Thymus (tissue), 11 donors: ENCODE data around the gene CTNNA2. TPM values are rescaled to one million over a fixed set of nuclear protein-coding genes. Genes with fewer than 3 reads are reported as not detected.

Source experiments
- DNase-seq, 9 donors: peaks; one replicate each; pipeline ENCODE4 v3.0.0-alpha.2; 2013; ENCODE audit warnings: low spot score in 9 of 9, low read depth in 6 of 9, missing footprints in 1 of 9
- H3K27ac ChIP-seq, 2 donors: one replicate each; pipeline ENCODE4 v1.5.1; 2013; ENCODE audit warnings: control low read depth in 1 of 2, low read depth in 1 of 2, low read length in 1 of 2, mild to moderate bottlenecking in 1 of 2, moderate library complexity in 1 of 2
- H3K27me3 ChIP-seq, 2 donors: one replicate each; pipeline ENCODE4 v1.5.1; 2013; ENCODE audit warnings: low read length in 1 of 2; ENCODE audit not compliant: control insufficient read depth in 2 of 2, insufficient read depth in 1 of 2
- H3K36me3 ChIP-seq, 2 donors: one replicate each; pipeline ENCODE4 v1.5.1; 2013; ENCODE audit warnings: low read length in 1 of 2, mild to moderate bottlenecking in 1 of 2, moderate library complexity in 1 of 2; ENCODE audit not compliant: control insufficient read depth in 2 of 2, insufficient read depth in 2 of 2
- H3K4me1 ChIP-seq, 2 donors: one replicate each; pipeline ENCODE4 v1.5.1; 2013; ENCODE audit warnings: low read length in 2 of 2; ENCODE audit not compliant: control insufficient read depth in 2 of 2, insufficient read depth in 2 of 2
- H3K4me3 ChIP-seq, 2 donors: one replicate each; pipeline ENCODE4 v1.5.1; 2013; ENCODE audit warnings: low read length in 2 of 2, control low read depth in 1 of 2, mild to moderate bottlenecking in 1 of 2
- H3K9me3 ChIP-seq, 2 donors: one replicate each; pipeline ENCODE4 v1.5.1; 2013; ENCODE audit warnings: low read length in 1 of 2, mild to moderate bottlenecking in 1 of 2; ENCODE audit not compliant: control insufficient read depth in 2 of 2, insufficient read depth in 1 of 2
- WGBS: extraction: QIAGEN DNeasy Blood & Tissue Kit; methylation state at CpG from one replicate; pipeline ENCODE4 v1.1.7; 2013; 5-methylcytosine and 5-hydroxymethylcytosine counted together
- polyA plus RNA-seq: library from polyadenylated mRNA; stranded (reverse); fragments of 200-250 nt; gene quantifications from one replicate; pipeline ENCODE4 v1.2.3, GENCODE V29; 2013
- total RNA-seq: library from RNA; stranded (reverse); fragments of 120-200 nt; gene quantifications from one replicate; pipeline ENCODE4 v1.2.4, GENCODE V29; 2013
- donor health status: healthy.

The CTNNA2 gene
- total and polyA plus RNA-seq, 2 donors: 0.16 to 0.19 TPM

- peaks cover 0 to 6% of the 10 kb centered on the region in 2 donors for H3K9me3 ChIP-seq
- no peaks in the 10 kb centered on the region for H3K36me3 ChIP-seq
- no peak overlapping the region for H3K27ac ChIP-seq
- no peaks in the 10 kb centered on the region for H3K27me3 ChIP-seq
- no peak overlapping the region for H3K4me3 ChIP-seq
- WGBS: 68% methylated on average over 4 of the region's 4 CpGs
- no peaks in the 10 kb centered on the region for H3K4me1 ChIP-seq
- DNase-seq: no peak
These were observed 890.2 kb downstream of the CTNNA2 start for GRCh38 chr2:80403081-80403480.

- H3K4me3 ChIP-seq: no peak overlapping the region
- peaks cover 0 to 6% of the 10 kb centered on the region in 2 donors for H3K9me3 ChIP-seq
- WGBS: 95% methylated on average over 4 of the region's 4 CpGs
- H3K4me1 ChIP-seq: no peaks in the 10 kb centered on the region
- no peaks in the 10 kb centered on the region for H3K27me3 ChIP-seq
- H3K27ac ChIP-seq: no peak overlapping the region
- H3K36me3 ChIP-seq: no peaks in the 10 kb centered on the region
- no peak for DNase-seq
These were observed 894.5 kb downstream of the CTNNA2 start for GRCh38 chr2:80407377-80407776.

- Histone ChIP-seq H3K4me1 (no peaks in the 10 kb centered on the region), H3K4me3 (no peak overlapping the region), H3K36me3 (no peaks in the 10 kb centered on the region), H3K27ac (no peak overlapping the region), H3K27me3 (no peaks in the 10 kb centered on the region), H3K9me3 (peaks cover 0 to 10% of the 10 kb centered on the region in 2 donors)
- WGBS: 77% methylated on average over 3 of the region's 3 CpGs
- no peak for DNase-seq
These were observed 897.5 kb downstream of the CTNNA2 start for GRCh38 chr2:80410346-80410745.

- Histone ChIP-seq H3K4me3 (no peak overlapping the region), H3K27me3 (no peaks in the 10 kb centered on the region), H3K36me3 (no peaks in the 10 kb centered on the region), H3K9me3 (peaks cover 0 to 4% of the 10 kb centered on the region in 2 donors), H3K27ac (no peak overlapping the region), H3K4me1 (no peaks in the 10 kb centered on the region)
- DNase-seq: no peak
- WGBS: 90% methylated on average over 3 of the region's 3 CpGs
These were observed 900.3 kb downstream of the CTNNA2 start for GRCh38 chr2:80413136-80413535.

GRCh38 chr2:80417737-80418136, 904.9 kb downstream of the CTNNA2 start:
- H3K27me3 ChIP-seq: no peaks in the 10 kb centered on the region
- H3K4me3 ChIP-seq: no peak overlapping the region
- no peak overlapping the region for H3K27ac ChIP-seq
- H3K9me3 ChIP-seq: peaks cover 0 to 1% of the 10 kb centered on the region in 2 donors
- no peak for DNase-seq
- H3K36me3 ChIP-seq: no peaks in the 10 kb centered on the region
- H3K4me1 ChIP-seq: no peaks in the 10 kb centered on the region
- 98% methylated on average over 1 of the region's 1 CpG for WGBS

GRCh38 chr2:80420530-80421208, 907.8 kb downstream of the CTNNA2 start:
- no peaks in the 10 kb centered on the region for H3K27me3 ChIP-seq
- no peaks in the 10 kb centered on the region for H3K9me3 ChIP-seq
- H3K4me1 ChIP-seq: no peaks in the 10 kb centered on the region
- no peak overlapping the region for H3K4me3 ChIP-seq
- no peaks in the 10 kb centered on the region for H3K36me3 ChIP-seq
- no peak for DNase-seq
- WGBS: 87% methylated on average over 6 of the region's 6 CpGs
- no peak overlapping the region for H3K27ac ChIP-seq

GRCh38 chr2:80429251-80429650, 916.4 kb downstream of the CTNNA2 start:
- Histone ChIP-seq H3K27me3 (no peaks in the 10 kb centered on the region), H3K36me3 (no peaks in the 10 kb centered on the region), H3K27ac (no peak overlapping the region), H3K4me1 (no peaks in the 10 kb centered on the region), H3K4me3 (no peak overlapping the region), H3K9me3 (no peaks in the 10 kb centered on the region)
- DNase-seq: no peak
- WGBS: 88% methylated on average over 2 of the region's 2 CpGs

- Histone ChIP-seq H3K27me3 (no peaks in the 10 kb centered on the region), H3K4me1 (no peaks in the 10 kb centered on the region), H3K4me3 (no peak overlapping the region), H3K27ac (no peak overlapping the region), H3K9me3 (no peaks in the 10 kb centered on the region), H3K36me3 (no peaks in the 10 kb centered on the region)
- WGBS: 89% methylated on average over 5 of the region's 5 CpGs
- DNase-seq: no peak
These were observed 925.1 kb downstream of the CTNNA2 start for GRCh38 chr2:80437959-80438358.

GRCh38 chr2:80438686-80439085, 925.8 kb downstream of the CTNNA2 start:
- H3K27ac ChIP-seq: no peak overlapping the region
- WGBS: 93% methylated on average over 2 of the region's 2 CpGs
- H3K9me3 ChIP-seq: no peaks in the 10 kb centered on the region
- no peaks in the 10 kb centered on the region for H3K36me3 ChIP-seq
- no peaks in the 10 kb centered on the region for H3K4me1 ChIP-seq
- no peak for DNase-seq
- no peak overlapping the region for H3K4me3 ChIP-seq
- no peaks in the 10 kb centered on the region for H3K27me3 ChIP-seq
